Measurements from ENCODE around the gene KRT37. TPM values are rescaled to one million over a fixed set of nuclear protein-coding genes. Genes with fewer than 3 reads are reported as not detected.

KRT37 gene
- total and polyA plus RNA-seq, 7 experiments from 2014 or later, result not detected

GRCh38 chr17:41462705-41463104 lies 38.3 kb upstream of the KRT37 start:
- peaks cover 0 to 3% (median under 1%) of the 10 kb centered on the region in 11 donors for H3K9me3 Mint-ChIP-seq
- CTCF ChIA-PET, result no interaction called here
- no peak overlapping the region for H3K4me3 Mint-ChIP-seq

GRCh38 chr17:41457676-41458075 lies 33.3 kb upstream of the KRT37 start:
- intact Hi-C loops (cut with micrococcal nuclease), result no loop called here
- Mint-ChIP-seq H3K36me3 (no peaks in the 10 kb centered on the region), H3K9me3 (peaks cover 0 to 3% (median 0%) of the 10 kb centered on the region in 11 donors), H3K27me3 (peaks cover 0 to 11% (median 0%) of the 10 kb centered on the region in 5 donors), H3K4me3 (no peak overlapping the region), H3K27ac (no peak overlapping the region), H3K4me1 (no peaks in the 10 kb centered on the region)
- H3K4me3 ChIP-seq (ENCODE audit: low read length), result no peak overlapping the region
- H3K4me1 ChIP-seq (ENCODE audit: control insufficient read depth in 2 of 2, insufficient read depth in 2 of 2, low read length in 2 of 2), result no peaks in the 10 kb centered on the region
- no peaks in the 10 kb centered on the region for H3K27me3 ChIP-seq (ENCODE audit: control insufficient read depth in 2 of 2, insufficient read depth in 2 of 2, low read length in 2 of 2)
- ChIA-PET CTCF (no interaction called here), POLR2A (no interaction called here)
- ATAC-seq, result no peak
- no peak overlapping the region for H3K27ac ChIP-seq (ENCODE audit: low read depth, low read length)
- no peaks in the 10 kb centered on the region for H3K9me3 ChIP-seq (ENCODE audit: control insufficient read depth in 2 of 3, low read length in 3 of 3)
- no peaks in the 10 kb centered on the region for H3K36me3 ChIP-seq (ENCODE audit: control insufficient read depth in 2 of 3, insufficient read depth in 3 of 3, low read length in 3 of 3)
- no peak for DNase-seq

More at GRCh38 chr17:41462705-41463104, 38.3 kb upstream of the KRT37 start:
- Histone ChIP-seq H3K27ac (ENCODE audit: low read depth, low read length) (no peak overlapping the region), H3K36me3 (ENCODE audit: control insufficient read depth in 2 of 3, insufficient read depth in 3 of 3, low read length in 3 of 3) (no peaks in the 10 kb centered on the region), H3K4me3 (ENCODE audit: low read length) (no peak overlapping the region), H3K4me1 (ENCODE audit: control insufficient read depth in 2 of 2, insufficient read depth in 2 of 2, low read length in 2 of 2) (no peaks in the 10 kb centered on the region), H3K27me3 (ENCODE audit: control insufficient read depth in 2 of 2, insufficient read depth in 2 of 2, low read length in 2 of 2) (no peaks in the 10 kb centered on the region), H3K9me3 (ENCODE audit: control insufficient read depth in 2 of 3, low read length in 3 of 3) (no peaks in the 10 kb centered on the region)
- ATAC-seq (no peak), DNase-seq (no peak)
- H3K4me1 Mint-ChIP-seq, result no peaks in the 10 kb centered on the region
- no peaks in the 10 kb centered on the region for H3K36me3 Mint-ChIP-seq
- POLR2A ChIA-PET, result no interaction called here
- peaks cover 0 to 4% (median 0%) of the 10 kb centered on the region in 5 donors for H3K27me3 Mint-ChIP-seq
- intact Hi-C loops (cut with micrococcal nuclease), result no loop called here
- no peak overlapping the region for H3K27ac Mint-ChIP-seq

- H3K4me1 Mint-ChIP-seq, result no peaks in the 10 kb centered on the region
Measured at GRCh38 chr17:41456204-41456603, 31.8 kb upstream of the KRT37 start.

GRCh38 chr17:41455236-41455635 lies 30.9 kb upstream of the KRT37 start:
- no peak for DNase-seq
- Histone ChIP-seq H3K9me3 (ENCODE audit: control insufficient read depth in 2 of 3, low read length in 3 of 3) (no peaks in the 10 kb centered on the region), H3K27me3 (ENCODE audit: control insufficient read depth in 2 of 2, insufficient read depth in 2 of 2, low read length in 2 of 2) (no peaks in the 10 kb centered on the region), H3K36me3 (ENCODE audit: control insufficient read depth in 2 of 3, insufficient read depth in 3 of 3, low read length in 3 of 3) (no peaks in the 10 kb centered on the region), H3K27ac (ENCODE audit: low read depth, low read length) (no peak overlapping the region), H3K4me1 (ENCODE audit: control insufficient read depth in 2 of 2, insufficient read depth in 2 of 2, low read length in 2 of 2) (no peaks in the 10 kb centered on the region), H3K4me3 (ENCODE audit: low read length) (no peak overlapping the region)
- intact Hi-C loops (cut with micrococcal nuclease), result no loop called here
- H3K27me3 Mint-ChIP-seq, result peaks cover 0 to 20% (median under 1%) of the 10 kb centered on the region in 5 donors
- no peaks in the 10 kb centered on the region for H3K36me3 Mint-ChIP-seq
- no peaks in the 10 kb centered on the region for H3K4me1 Mint-ChIP-seq
- ATAC-seq, result no peak
- no peak overlapping the region for H3K27ac Mint-ChIP-seq
- ChIA-PET CTCF (interaction anchor here (1.2 kb wide), 1 partner anchor 13 kb away, joined by 3 read pairs; no protein-coding TSS in a partner anchor), POLR2A (no interaction called here)
- no peak overlapping the region for H3K4me3 Mint-ChIP-seq
- peaks cover 0 to under 1% (median 0%) of the 10 kb centered on the region in 11 donors for H3K9me3 Mint-ChIP-seq

More at GRCh38 chr17:41456204-41456603, 31.8 kb upstream of the KRT37 start:
- Mint-ChIP-seq H3K27me3 (peaks cover 0 to 18% (median 0%) of the 10 kb centered on the region in 5 donors), H3K36me3 (no peaks in the 10 kb centered on the region), H3K4me3 (no peak overlapping the region), H3K27ac (no peak overlapping the region), H3K9me3 (peaks cover 0 to 3% (median 0%) of the 10 kb centered on the region in 11 donors)
- CTCF ChIA-PET, result no interaction called here
- Histone ChIP-seq H3K4me1 (ENCODE audit: control insufficient read depth in 2 of 2, insufficient read depth in 2 of 2, low read length in 2 of 2) (no peaks in the 10 kb centered on the region), H3K27ac (ENCODE audit: low read depth, low read length) (no peak overlapping the region), H3K9me3 (ENCODE audit: control insufficient read depth in 2 of 3, low read length in 3 of 3) (no peaks in the 10 kb centered on the region), H3K27me3 (ENCODE audit: control insufficient read depth in 2 of 2, insufficient read depth in 2 of 2, low read length in 2 of 2) (no peaks in the 10 kb centered on the region), H3K4me3 (ENCODE audit: low read length) (no peak overlapping the region), H3K36me3 (ENCODE audit: control insufficient read depth in 2 of 3, insufficient read depth in 3 of 3, low read length in 3 of 3) (no peaks in the 10 kb centered on the region)
- no peak for ATAC-seq
- DNase-seq, result no peak
- POLR2A ChIA-PET, result no interaction called here
- intact Hi-C loops (cut with micrococcal nuclease), result no loop called here

- Histone ChIP-seq H3K27ac (ENCODE audit: low read depth, low read length) (no peak overlapping the region), H3K27me3 (ENCODE audit: control insufficient read depth in 2 of 2, insufficient read depth in 2 of 2, low read length in 2 of 2) (no peaks in the 10 kb centered on the region), H3K4me3 (ENCODE audit: low read length) (no peak overlapping the region), H3K36me3 (ENCODE audit: control insufficient read depth in 2 of 3, insufficient read depth in 3 of 3, low read length in 3 of 3) (no peaks in the 10 kb centered on the region), H3K9me3 (ENCODE audit: control insufficient read depth in 2 of 3, low read length in 3 of 3) (no peaks in the 10 kb centered on the region), H3K4me1 (ENCODE audit: control insufficient read depth in 2 of 2, insufficient read depth in 2 of 2, low read length in 2 of 2) (no peaks in the 10 kb centered on the region)
- ATAC-seq (no peak), DNase-seq (no peak)
- ChIA-PET CTCF (no interaction called here), POLR2A (no interaction called here)
- Mint-ChIP-seq H3K36me3 (no peaks in the 10 kb centered on the region), H3K4me3 (no peak overlapping the region), H3K4me1 (peaks cover 0 to 2% (median 0%) of the 10 kb centered on the region in 7 donors), H3K27me3 (peaks cover 0 to 17% (median 4%) of the 10 kb centered on the region in 5 donors), H3K9me3 (peaks cover 0 to 1% (median 0%) of the 10 kb centered on the region in 11 donors), H3K27ac (peak overlapping the region in 1 of 9 donors; percentile 5)
- intact Hi-C loops (cut with micrococcal nuclease), result no loop called here
Measured at GRCh38 chr17:41453066-41453465, 28.7 kb upstream of the KRT37 start.

GRCh38 chr17:41452281-41452680 lies 27.9 kb upstream of the KRT37 start:
- H3K4me3 Mint-ChIP-seq, result no peak overlapping the region
- Histone ChIP-seq H3K27ac (ENCODE audit: low read depth, low read length) (no peak overlapping the region), H3K9me3 (ENCODE audit: control insufficient read depth in 2 of 3, low read length in 3 of 3) (no peaks in the 10 kb centered on the region), H3K4me3 (ENCODE audit: low read length) (no peak overlapping the region), H3K36me3 (ENCODE audit: control insufficient read depth in 2 of 3, insufficient read depth in 3 of 3, low read length in 3 of 3) (no peaks in the 10 kb centered on the region), H3K4me1 (ENCODE audit: control insufficient read depth in 2 of 2, insufficient read depth in 2 of 2, low read length in 2 of 2) (no peaks in the 10 kb centered on the region), H3K27me3 (ENCODE audit: control insufficient read depth in 2 of 2, insufficient read depth in 2 of 2, low read length in 2 of 2) (no peaks in the 10 kb centered on the region)
- ChIA-PET POLR2A (no interaction called here), CTCF (no interaction called here)
- H3K4me1 Mint-ChIP-seq, result peaks cover 0 to 2% (median 0%) of the 10 kb centered on the region in 7 donors
- intact Hi-C loops (cut with micrococcal nuclease), result no loop called here
- no peaks in the 10 kb centered on the region for H3K36me3 Mint-ChIP-seq
- H3K27ac Mint-ChIP-seq, result peak overlapping the region in 1 of 9 donors; percentile 70
- ATAC-seq, result peak; percentile 29
- peaks cover 0 to 1% (median 0%) of the 10 kb centered on the region in 11 donors for H3K9me3 Mint-ChIP-seq
- DNase-seq, result no peak
- peaks cover 0 to 15% (median 4%) of the 10 kb centered on the region in 5 donors for H3K27me3 Mint-ChIP-seq

GRCh38 chr17:41451154-41451728 lies 26.9 kb upstream of the KRT37 start:
- peaks cover 0 to 1% (median 0%) of the 10 kb centered on the region in 11 donors for H3K9me3 Mint-ChIP-seq
- Histone ChIP-seq H3K27ac (ENCODE audit: low read depth, low read length) (no peak overlapping the region), H3K27me3 (ENCODE audit: control insufficient read depth in 2 of 2, insufficient read depth in 2 of 2, low read length in 2 of 2) (no peaks in the 10 kb centered on the region), H3K4me1 (ENCODE audit: control insufficient read depth in 2 of 2, insufficient read depth in 2 of 2, low read length in 2 of 2) (no peaks in the 10 kb centered on the region), H3K36me3 (ENCODE audit: control insufficient read depth in 2 of 3, insufficient read depth in 3 of 3, low read length in 3 of 3) (no peaks in the 10 kb centered on the region), H3K9me3 (ENCODE audit: control insufficient read depth in 2 of 3, low read length in 3 of 3) (no peaks in the 10 kb centered on the region), H3K4me3 (ENCODE audit: low read length) (no peak overlapping the region)
- POLR2A ChIA-PET, result no interaction called here
- no peak for DNase-seq
- H3K4me3 Mint-ChIP-seq, result no peak overlapping the region
- H3K27ac Mint-ChIP-seq, result peak overlapping the region in 1 of 9 donors; percentile 16
- intact Hi-C loops (cut with micrococcal nuclease), result no loop called here
- H3K36me3 Mint-ChIP-seq, result no peaks in the 10 kb centered on the region
- no peak for ATAC-seq
- peaks cover 0 to 17% (median 4%) of the 10 kb centered on the region in 5 donors for H3K27me3 Mint-ChIP-seq
- CTCF ChIA-PET, result no interaction called here
- peaks cover 0 to 2% (median 0%) of the 10 kb centered on the region in 7 donors for H3K4me1 Mint-ChIP-seq

Measured in naive thymus-derived CD4-positive, alpha-beta T cell (primary cell).